G401 (cell line): ENCODE results near the gene KCNB1. TPM values are rescaled to one million over a fixed set of nuclear protein-coding genes. Genes with fewer than 3 reads are reported as not detected.

Experiments
- DNase-seq: peaks from one replicate; pipeline ENCODE4 v3.0.0-alpha.2; 2015; ENCODE audit warnings: low spot score
- in situ Hi-C: cut with HindIII; loops from 2 replicates; pipeline ENCODE4 v1.10.0; 2016; ENCODE audit warnings: low sequenced_read_pairs, mixed read lengths
- total RNA-seq: library from RNA; depleted of rRNA; stranded (reverse); fragments of >200 nt; shearing (Covaris generic); gene quantifications from 2 replicates; pipeline ENCODE4 v1.2.3, GENCODE V29; 2014

KCNB1 gene
- total RNA-seq, 1 experiment from 2014 or later, result 0.14 TPM

GRCh38 chr20:49505518-49505917 lies 23.1 kb upstream of the KCNB1 start:
- in situ Hi-C loops, result no loop called here
- DNase-seq, result peak; percentile 85

- no peak for DNase-seq
- in situ Hi-C loops, result no loop called here
These were observed 20.7 kb upstream of the KCNB1 start for GRCh38 chr20:49503176-49503575.

- DNase-seq, result no peak
- in situ Hi-C loops, result no loop called here
These were observed 19.4 kb upstream of the KCNB1 start for GRCh38 chr20:49501917-49502316.

GRCh38 chr20:49497398-49497669 lies 14.9 kb upstream of the KCNB1 start:
- DNase-seq, result no peak
- in situ Hi-C loops, result loop anchor here (10.0 kb wide), 1 partner anchor 173 kb away; no protein-coding TSS in a partner anchor

GRCh38 chr20:49496553-49497397 lies 14.3 kb upstream of the KCNB1 start:
- DNase-seq, result no peak
- in situ Hi-C loops, result loop anchor here (10.0 kb wide), 1 partner anchor 172 kb away; no protein-coding TSS in a partner anchor

- in situ Hi-C loops, result loop anchor here (10.0 kb wide), 1 partner anchor 171 kb away; no protein-coding TSS in a partner anchor
- no peak for DNase-seq
These were observed 13.6 kb upstream of the KCNB1 start for GRCh38 chr20:49496043-49496442.

GRCh38 chr20:49490689-49491088 lies 8.2 kb upstream of the KCNB1 start:
- in situ Hi-C loops, result loop anchor here (10.0 kb wide), 1 partner anchor 166 kb away; no protein-coding TSS in a partner anchor
- DNase-seq, result no peak

- in situ Hi-C loops, result loop anchor here (10.0 kb wide), 1 partner anchor 165 kb away; no protein-coding TSS in a partner anchor
These were observed 7.2 kb upstream of the KCNB1 start for GRCh38 chr20:49489688-49490087.

GRCh38 chr20:49486064-49486463 lies 3.6 kb upstream of the KCNB1 start:
- DNase-seq, result no peak
- in situ Hi-C loops, result no loop called here

More at GRCh38 chr20:49489688-49490087, 7.2 kb upstream of the KCNB1 start:
- no peak for DNase-seq

- in situ Hi-C loops, result no loop called here
- DNase-seq, result no peak
These were observed 3.1 kb upstream of the KCNB1 start for GRCh38 chr20:49485563-49485962.

- in situ Hi-C loops, result no loop called here
- DNase-seq, result peak; percentile 83
These were observed 2.0 kb upstream of the KCNB1 start for GRCh38 chr20:49484180-49485140.

- DNase-seq, result no peak
- in situ Hi-C loops, result no loop called here
These were observed 1.2 kb upstream of the KCNB1 start for GRCh38 chr20:49483696-49484123.

- no peak for DNase-seq
These were observed 689 bp upstream of the KCNB1 start for GRCh38 chr20:49483018-49483695.

GRCh38 chr20:49482173-49482572 lies 295 bp downstream of the KCNB1 start:
- in situ Hi-C loops, result no loop called here
- no peak for DNase-seq

More at GRCh38 chr20:49483018-49483695, 689 bp upstream of the KCNB1 start:
- in situ Hi-C loops, result no loop called here

- no peak for DNase-seq
- in situ Hi-C loops, result no loop called here
These were observed 1.4 kb downstream of the KCNB1 start for GRCh38 chr20:49481116-49481515.

- no peak for DNase-seq
- in situ Hi-C loops, result no loop called here
These were observed 2.2 kb downstream of the KCNB1 start for GRCh38 chr20:49480236-49480635.

- in situ Hi-C loops, result loop anchor here (5.0 kb wide), 1 partner anchor 57 kb away; no protein-coding TSS in a partner anchor
- peak; percentile 69 for DNase-seq
These were observed 2.7 kb downstream of the KCNB1 start for GRCh38 chr20:49479785-49480184.

- in situ Hi-C loops, result loop anchor here (5.0 kb wide), 1 partner anchor 57 kb away; no protein-coding TSS in a partner anchor
- DNase-seq, result no peak
These were observed 3.4 kb downstream of the KCNB1 start for GRCh38 chr20:49478754-49479689.
